Activated naive CD4-positive, alpha-beta T cell treated with anti-CD3 and anti-CD28 coated beads, Interleukin-2, amount 50 U/mL, for 16 hours (primary cell): ENCODE results near the gene LRMDA.

Experiments
- DNase-seq: peaks from one replicate; pipeline ENCODE4 v3.0.0-alpha.2; 2020

LRMDA gene

DNA sequence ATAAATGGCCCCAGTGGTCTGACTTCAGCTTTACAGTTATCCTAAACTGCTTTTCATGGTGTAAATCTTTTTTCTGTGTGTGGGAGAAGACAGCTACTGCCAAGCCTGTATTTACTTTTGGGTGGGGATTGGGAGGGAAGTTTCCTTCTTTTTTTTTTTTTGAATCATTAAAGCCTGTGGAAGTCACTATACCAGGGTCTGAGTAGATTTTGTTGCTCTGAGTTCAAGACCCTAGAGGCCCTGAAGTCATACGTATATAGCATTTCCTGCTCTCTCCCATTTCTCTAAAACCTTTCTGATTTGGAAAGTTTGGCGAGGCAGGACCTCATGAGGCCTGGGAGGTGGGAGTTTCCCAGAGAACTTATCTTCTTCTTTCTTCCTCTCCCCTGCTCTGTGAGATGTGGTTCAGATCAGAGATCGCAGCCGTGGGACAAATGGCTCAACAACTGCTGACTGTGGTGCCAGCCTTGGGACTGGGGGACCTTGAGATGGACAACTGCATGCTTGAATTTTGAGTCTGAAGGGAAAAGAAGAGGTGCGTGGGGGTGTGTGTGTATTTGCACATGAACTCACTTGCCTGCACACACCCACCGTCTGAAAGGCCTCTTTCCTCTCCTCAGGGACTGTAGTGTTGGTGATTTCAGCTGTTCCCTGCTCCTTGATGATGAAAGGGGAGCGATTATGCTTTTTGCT lies 18.1 kb downstream of the LRMDA start:
- no peak for DNase-seq

DNA sequence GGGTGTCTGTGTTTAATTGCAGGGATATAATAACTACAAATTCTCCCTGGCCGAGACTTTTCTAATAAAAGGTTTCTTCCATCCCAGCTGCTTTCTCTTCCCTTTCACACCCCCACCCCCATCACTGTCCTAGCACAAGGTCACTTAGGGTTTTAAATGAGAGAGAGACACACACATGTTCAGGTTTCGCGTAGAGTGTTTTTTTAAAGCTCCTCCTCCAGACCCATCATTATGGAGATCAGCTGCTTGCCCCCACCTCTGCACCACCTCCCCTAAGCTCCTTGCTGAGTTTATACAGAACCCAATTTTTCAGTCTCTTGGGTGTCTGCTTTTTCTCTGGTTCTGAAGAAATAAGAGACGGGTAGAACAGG lies 18.6 kb downstream of the LRMDA start:
- no peak for DNase-seq

- no peak for DNase-seq
Measured at GRCh38 chr10:75450644-75451640, 19.5 kb downstream of the LRMDA start.

- DNase-seq = no peak
Measured at GRCh38 chr10:75451831-75452230, 20.4 kb downstream of the LRMDA start.

DNA sequence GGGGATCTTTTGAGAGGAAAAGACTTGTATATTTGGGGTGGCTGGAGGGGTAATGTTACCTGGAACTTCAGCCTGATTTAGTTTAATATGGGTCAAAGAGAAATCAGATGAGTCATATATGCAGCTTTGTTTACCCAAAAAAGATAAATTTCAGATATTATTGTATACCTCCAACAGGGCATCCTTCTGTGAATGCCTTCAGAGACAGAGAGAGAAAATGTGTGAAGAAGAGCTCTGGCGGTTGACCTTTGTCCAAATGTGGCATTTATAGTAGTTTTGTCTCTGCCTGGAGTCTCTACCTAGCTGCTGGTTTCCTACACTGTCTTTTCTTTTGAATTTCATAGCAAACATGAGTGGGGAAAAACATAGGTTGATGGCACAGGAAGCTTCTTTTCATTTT lies 21.6 kb downstream of the LRMDA start:
- DNase-seq = no peak

DNA sequence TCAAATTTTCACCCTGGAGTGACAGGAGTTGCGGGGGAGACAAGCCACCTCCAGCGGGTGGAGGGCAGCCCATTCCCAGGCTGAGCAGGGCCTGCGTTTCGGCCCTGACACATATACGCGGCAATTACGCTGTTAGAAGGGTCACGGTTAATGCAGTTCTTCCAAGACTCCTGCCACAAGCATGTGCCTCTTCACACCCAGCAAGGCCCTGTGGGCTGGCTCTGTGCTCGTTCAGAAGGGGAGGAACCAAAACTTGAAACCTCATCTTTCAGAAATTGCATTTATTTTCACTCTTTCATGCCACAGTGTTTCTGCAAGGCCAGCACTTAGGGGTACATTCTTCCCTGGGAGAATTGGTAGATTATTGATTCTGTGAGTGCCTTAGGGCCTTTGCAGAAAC lies 24.7 kb downstream of the LRMDA start:
- DNase-seq = no peak

GRCh38 chr10:75460059-75460458 lies 28.6 kb downstream of the LRMDA start:
- DNase-seq = no peak

GRCh38 chr10:75461672-75462649 lies 30.5 kb downstream of the LRMDA start:
- no peak for DNase-seq

GRCh38 chr10:75462865-75463264 lies 31.4 kb downstream of the LRMDA start:
- DNase-seq = no peak

- DNase-seq = no peak
Measured at GRCh38 chr10:75464478-75465449, 33.3 kb downstream of the LRMDA start.

DNA sequence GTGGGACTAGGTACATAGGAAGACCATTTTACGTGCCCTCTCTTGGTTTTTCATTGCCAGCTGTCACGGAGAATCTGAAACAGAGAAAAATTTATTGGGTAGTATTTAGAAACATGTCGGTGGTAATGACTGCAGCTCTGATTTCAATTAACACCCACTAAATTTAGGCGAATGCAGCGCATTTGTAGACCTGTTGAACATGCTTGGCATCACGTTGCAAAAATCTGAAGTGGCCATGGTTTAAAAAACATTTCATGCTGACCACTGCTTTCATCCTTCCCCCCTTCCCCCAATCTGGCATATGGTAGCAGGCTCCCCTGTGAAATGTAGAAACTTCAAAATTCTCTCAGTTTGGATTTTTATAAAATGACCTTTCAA lies 34.0 kb downstream of the LRMDA start:
- no peak for DNase-seq

DNA sequence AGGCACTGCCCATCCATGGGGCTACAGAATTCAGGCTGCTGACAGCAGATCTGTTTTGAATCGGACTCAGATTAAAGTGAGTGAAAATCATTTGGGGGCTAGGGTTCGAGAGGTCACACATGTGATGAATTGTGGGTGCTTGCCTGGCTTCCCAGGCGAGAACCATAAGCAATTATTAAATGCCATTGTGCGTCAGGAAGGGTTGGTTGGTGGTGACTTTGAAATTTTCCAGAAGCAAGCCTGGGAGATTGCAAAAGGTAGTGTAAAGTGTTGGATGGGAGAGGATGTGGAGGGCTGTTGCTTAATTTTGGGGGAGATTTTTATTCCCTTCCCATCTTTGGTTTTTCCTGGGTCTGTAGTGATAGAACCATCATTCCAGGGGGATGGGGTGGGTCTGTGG lies 34.6 kb downstream of the LRMDA start:
- DNase-seq = no peak

DNA sequence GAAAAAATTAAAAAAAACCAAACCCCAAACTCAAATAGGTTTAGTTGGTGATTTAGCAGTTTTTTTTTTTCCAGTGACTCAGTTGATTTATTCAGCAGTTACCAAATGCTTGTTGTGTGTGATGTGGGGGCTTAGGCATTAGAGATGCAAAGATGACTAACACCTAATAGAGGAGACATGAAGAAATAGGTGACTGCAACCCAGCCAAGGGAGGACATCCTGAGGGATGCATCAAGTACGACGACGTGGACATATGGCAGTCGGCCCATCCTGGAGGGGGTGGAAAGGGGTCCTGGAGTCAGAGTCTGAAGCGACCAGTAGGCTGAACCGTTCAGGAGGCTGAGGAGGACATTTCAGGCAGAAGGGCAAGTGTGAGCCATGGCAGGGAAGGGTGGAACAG lies 35.5 kb downstream of the LRMDA start:
- DNase-seq = no peak

DNA sequence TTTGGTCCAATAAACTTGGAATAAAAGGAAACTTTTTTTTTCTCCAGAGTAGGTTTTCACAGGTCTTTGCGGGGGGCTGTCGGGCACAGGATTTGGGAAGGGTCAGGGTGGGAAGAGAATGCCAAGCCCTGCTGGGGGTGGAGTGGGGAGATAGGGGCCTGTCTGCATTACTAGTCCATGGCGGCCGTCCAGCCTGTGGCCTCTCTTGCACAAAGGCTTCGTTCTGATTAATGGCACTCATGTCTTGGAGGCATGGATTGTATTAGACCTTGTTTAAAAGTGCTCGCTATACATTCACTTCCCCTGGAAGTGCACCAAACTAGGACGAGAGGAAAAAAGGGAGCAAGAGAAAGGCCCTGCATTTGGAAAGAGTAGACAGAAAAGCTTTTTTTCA lies 37.2 kb downstream of the LRMDA start:
- DNase-seq = no peak

DNA sequence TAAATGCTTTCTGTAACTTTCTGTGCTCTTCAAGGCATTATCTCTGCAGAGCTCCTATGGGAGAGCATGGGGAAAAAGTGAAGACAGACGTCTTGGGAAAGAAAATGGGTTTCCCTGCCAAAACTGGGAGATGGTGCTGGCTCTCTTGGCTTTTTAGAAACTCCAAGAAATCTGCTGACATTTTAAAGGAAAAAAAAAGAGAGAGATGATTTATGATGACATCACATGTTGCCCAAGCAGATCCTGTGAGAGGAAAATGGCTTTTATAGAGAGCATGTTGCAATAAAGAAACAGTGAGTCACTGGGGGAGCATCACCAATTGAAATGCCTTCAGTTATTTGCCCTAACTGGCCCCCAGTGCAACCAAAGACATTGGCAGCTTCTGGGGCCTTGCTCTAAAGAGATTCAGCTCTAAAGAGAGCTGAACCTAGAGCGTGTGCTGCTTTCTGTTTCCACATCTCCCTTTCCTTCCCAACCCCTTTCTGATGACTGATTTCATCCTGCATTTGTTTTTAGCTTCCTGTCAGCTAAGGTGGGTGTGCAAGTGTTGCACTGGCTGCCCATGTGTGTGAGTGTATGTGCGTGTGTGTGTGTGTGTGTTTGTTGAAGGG lies 37.7 kb downstream of the LRMDA start:
- no peak for DNase-seq

DNA sequence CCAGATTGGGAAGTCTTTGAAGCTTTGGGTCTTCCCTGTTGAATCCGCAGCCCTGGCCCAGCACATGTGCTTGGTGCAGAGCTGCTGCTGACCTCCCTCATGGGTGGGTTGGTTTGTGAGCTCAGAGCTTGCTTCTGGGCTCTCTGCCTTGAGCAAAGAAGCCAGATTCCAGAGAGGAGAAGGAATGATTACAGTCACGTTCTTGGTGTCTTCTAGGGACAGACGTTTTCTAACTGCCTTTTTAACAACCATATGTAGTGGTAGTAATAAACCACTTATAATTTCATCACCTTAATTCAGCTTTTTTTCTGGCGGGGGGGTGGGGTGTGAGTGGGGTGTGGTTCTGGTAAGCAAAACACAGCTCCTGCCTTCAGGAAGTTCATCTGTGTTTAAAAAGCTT lies 39.5 kb downstream of the LRMDA start:
- no peak for DNase-seq

- DNase-seq = no peak
Measured at GRCh38 chr10:75472685-75473084, 41.3 kb downstream of the LRMDA start.

DNA sequence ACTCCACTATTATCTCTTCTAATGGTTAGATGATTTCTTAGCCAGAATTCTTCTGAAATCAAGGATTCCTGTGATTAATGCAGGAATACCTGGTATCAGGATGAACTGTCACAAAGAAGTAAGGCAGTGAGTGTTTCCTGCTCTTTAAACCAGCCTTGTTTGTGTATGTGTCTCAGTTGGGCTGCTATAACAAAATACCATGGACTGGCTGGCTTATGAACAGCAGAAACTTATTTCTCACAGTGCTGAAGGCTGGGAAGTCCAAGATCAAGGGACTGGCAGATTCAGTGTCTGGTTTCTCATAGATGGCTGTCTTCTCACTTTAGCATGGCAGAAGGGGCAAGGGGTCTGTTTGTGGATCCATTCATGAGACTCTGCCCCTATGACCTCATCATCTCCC lies 42.7 kb downstream of the LRMDA start:
- no peak for DNase-seq

DNA sequence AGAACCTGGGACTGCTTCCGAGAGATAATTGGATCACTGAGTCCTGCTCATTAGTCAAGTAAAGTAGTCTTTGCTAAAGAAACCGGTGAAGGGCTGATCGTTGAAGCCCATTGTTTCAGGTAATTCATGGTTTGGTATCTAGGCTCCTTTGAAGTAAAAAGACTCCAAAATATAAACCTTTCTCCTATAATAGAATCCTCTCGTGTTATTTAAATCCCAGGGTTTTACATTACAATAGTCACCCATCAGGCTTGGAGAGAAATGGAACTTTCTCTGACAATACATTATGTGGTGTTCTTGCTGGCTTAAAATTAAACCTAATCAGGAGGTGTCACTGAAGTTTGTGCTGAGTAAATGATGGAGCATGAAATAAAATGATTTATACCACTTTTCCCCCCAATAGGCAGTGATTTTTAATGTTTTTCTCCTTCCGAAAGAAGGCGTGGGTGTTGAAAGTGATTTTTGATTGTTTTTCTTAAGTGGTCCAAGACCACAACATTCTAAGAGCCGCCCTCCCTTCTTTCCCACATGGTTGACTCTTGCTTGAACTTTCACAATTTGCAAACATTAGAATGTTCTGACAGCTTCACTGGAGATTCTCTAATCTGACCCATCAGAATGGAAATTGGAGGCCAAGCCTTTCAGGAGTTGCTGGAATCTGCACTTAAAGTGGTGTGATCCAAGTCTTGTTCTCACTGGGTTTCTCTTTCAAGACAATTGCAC lies 44.2 kb downstream of the LRMDA start:
- DNase-seq = no peak

GRCh38 chr10:75476569-75476968 lies 45.1 kb downstream of the LRMDA start:
- no peak for DNase-seq

DNA sequence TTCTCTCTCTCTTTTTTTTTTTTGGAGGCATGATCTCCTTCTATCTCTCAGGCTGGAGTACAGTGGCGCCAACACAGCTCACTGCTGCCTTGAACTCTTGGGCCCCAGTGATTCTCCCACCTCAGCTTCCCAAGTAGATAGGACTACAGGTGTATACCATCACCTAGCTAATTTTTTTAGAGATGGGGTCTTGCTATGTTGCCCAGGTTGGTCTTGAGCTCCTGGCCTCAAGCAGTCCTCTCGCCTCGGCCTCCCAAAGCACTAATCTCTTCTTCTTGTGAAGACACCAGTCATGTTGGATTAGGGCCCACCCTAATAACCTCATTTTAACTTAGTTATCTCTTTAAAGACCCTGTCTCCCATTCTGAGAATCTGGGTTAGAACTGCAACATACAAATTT lies 45.6 kb downstream of the LRMDA start:
- no peak for DNase-seq
